SJSA1 (cell line): ENCODE results near the gene FHIT. TPM values are rescaled to one million over a fixed set of nuclear protein-coding genes. Genes with fewer than 3 reads are reported as not detected.

Source experiments
- DNase-seq, 2 experiments: peaks; one replicate each; pipeline ENCODE4 v3.0.0-alpha.2; 2015 to 2020; ENCODE audit warnings: low spot score in 2 of 2, low read depth in 1 of 2
- H3K27ac ChIP-seq: fragments of 250-450 bp; sonication (Bioruptor Pico); 2 replicates; pipeline ENCODE4 v1.5.1; 2020; ENCODE audit warnings: mild to moderate bottlenecking, moderate library complexity
- H3K27me3 ChIP-seq: fragments of 250-450 bp; sonication (Bioruptor Pico); replicated peaks from 2 replicates; pipeline ENCODE4 v1.5.1; 2020; ENCODE audit warnings: mild to moderate bottlenecking, moderate library complexity
- H3K36me3 ChIP-seq: fragments of 250-450 bp; sonication (Bioruptor Pico); 2 replicates; pipeline ENCODE4 v1.5.1; 2020; ENCODE audit warnings: mild to moderate bottlenecking
- H3K4me1 ChIP-seq: fragments of 250-450 bp; sonication (Bioruptor Pico); replicated peaks from 2 replicates; pipeline ENCODE4 v1.6.1; 2021; ENCODE audit warnings: mild to moderate bottlenecking
- H3K4me3 ChIP-seq: fragments of 250-450 bp; sonication (Bioruptor Pico); 2 replicates; pipeline ENCODE4 v1.5.1; 2020; ENCODE audit warnings: mild to moderate bottlenecking
- H3K9me3 ChIP-seq: fragments of 250-450 bp; sonication (Bioruptor Pico); replicated peaks from 2 replicates; pipeline ENCODE4 v1.5.1; 2020; ENCODE audit warnings: mild to moderate bottlenecking
- total RNA-seq: library from RNA; depleted of rRNA; stranded (reverse); fragments of >200 nt; shearing (Covaris generic); gene quantifications from 2 replicates; pipeline ENCODE4 v1.2.3, GENCODE V29; 2014

FHIT gene
- total RNA-seq, 1 experiment from 2014 or later = not detected

DNA sequence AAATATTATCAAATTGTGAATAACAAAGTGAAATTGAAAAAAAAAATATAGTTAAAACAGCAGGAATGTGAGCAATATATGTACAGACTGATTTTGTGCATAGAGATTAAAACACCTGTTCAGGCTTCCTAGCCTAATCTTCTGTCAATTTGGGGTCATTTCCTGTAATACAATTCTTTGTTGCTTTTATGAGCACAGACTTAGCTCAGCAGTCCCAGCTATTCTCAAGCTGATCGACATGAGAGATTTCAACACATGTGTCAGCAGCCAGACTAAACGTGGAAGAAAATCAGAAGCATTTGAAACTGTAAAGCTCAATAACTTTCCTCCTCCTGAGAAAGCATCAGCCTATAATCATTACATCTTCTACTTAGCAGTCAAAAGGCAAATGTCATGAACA lies 1.6 kb upstream of the FHIT start:
- H3K27ac ChIP-seq = no peak overlapping the region
- H3K4me3 ChIP-seq = no peak overlapping the region
- DNase-seq = no peak
- no peaks in the 10 kb centered on the region for H3K4me1 ChIP-seq
- no peaks in the 10 kb centered on the region for H3K36me3 ChIP-seq
- H3K9me3 ChIP-seq = no peaks in the 10 kb centered on the region
- no peaks in the 10 kb centered on the region; the same call in 1 of the 2 replicates for H3K27me3 ChIP-seq

DNA sequence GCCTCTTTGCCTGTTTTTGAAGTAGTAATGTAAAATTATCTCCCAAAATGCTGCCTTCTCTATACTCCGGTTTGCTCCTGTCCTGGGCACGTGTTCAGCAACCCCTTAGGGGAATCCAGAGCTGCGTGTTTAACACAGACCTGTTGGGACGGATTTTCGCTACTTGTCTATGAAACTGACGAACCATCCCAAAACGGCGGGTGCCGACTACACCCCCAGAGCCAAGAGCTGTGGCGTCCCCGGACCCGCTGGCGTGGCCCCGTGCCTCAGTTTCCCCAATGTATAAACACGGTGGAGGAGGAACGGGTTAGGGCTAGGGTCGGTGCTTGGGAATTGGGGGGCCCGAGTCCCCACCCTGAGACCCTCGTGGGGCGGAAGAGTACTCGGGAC lies 473 bp downstream of the FHIT start:
- Histone ChIP-seq H3K9me3 (no peaks in the 10 kb centered on the region), H3K27ac (no peak overlapping the region)
- DNase-seq = no peak

GRCh38 chr3:61248496-61248895 lies 2.8 kb downstream of the FHIT start:
- no peak for DNase-seq
- H3K4me1 ChIP-seq = no peaks in the 10 kb centered on the region
- H3K4me3 ChIP-seq = no peak overlapping the region
- no peaks in the 10 kb centered on the region for H3K36me3 ChIP-seq
- no peaks in the 10 kb centered on the region for H3K9me3 ChIP-seq
- H3K27me3 ChIP-seq = no peaks in the 10 kb centered on the region; the same call in 1 of the 2 replicates
- H3K27ac ChIP-seq = no peak overlapping the region

More for the DNA sequence above, 473 bp downstream of the FHIT start:
- Histone ChIP-seq H3K27me3 (no peaks in the 10 kb centered on the region; the same call in 1 of the 2 replicates), H3K36me3 (no peaks in the 10 kb centered on the region), H3K4me3 (peak overlapping the region; percentile 41), H3K4me1 (no peaks in the 10 kb centered on the region)

- Histone ChIP-seq H3K4me1 (no peaks in the 10 kb centered on the region), H3K27me3 (no peaks in the 10 kb centered on the region; the same call in 1 of the 2 replicates), H3K9me3 (no peaks in the 10 kb centered on the region), H3K27ac (no peak overlapping the region), H3K4me3 (no peak overlapping the region), H3K36me3 (no peaks in the 10 kb centered on the region)
- no peak for DNase-seq
Measured at GRCh38 chr3:61247191-61247590, 4.1 kb downstream of the FHIT start.

DNA sequence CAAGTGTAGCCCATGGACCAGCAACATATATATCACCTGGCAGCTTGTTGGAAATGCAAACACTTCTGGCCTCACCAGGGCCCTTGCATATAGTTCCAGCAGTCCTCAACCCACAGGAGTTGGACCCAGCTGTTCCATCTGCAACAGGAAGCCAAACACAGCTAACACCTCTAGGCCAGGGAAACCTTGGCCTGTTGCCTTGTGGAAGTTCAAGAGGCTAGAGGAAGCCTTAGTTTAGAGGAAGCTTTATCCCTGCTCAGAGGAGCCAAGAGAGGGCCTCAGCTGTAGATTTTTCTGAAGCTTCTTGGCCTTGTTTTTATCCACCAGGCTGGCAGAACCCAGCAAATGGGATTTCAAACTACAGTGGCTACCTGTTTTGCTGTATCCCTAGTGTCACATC lies 11.4 kb downstream of the FHIT start:
- H3K4me3 ChIP-seq = no peak overlapping the region
- no peaks in the 10 kb centered on the region for H3K27me3 ChIP-seq
- no peaks in the 10 kb centered on the region for H3K36me3 ChIP-seq
- no peaks in the 10 kb centered on the region for H3K4me1 ChIP-seq
- no peak overlapping the region for H3K27ac ChIP-seq
- H3K9me3 ChIP-seq = no peaks in the 10 kb centered on the region
- DNase-seq = no peak

- no peak overlapping the region for H3K27ac ChIP-seq
- no peak overlapping the region for H3K4me3 ChIP-seq
- H3K36me3 ChIP-seq = no peaks in the 10 kb centered on the region
- no peaks in the 10 kb centered on the region for H3K9me3 ChIP-seq
- DNase-seq = no peak
- H3K4me1 ChIP-seq = no peaks in the 10 kb centered on the region
- no peaks in the 10 kb centered on the region for H3K27me3 ChIP-seq
Measured at GRCh38 chr3:61237858-61238257, 13.4 kb downstream of the FHIT start.

- Histone ChIP-seq H3K9me3 (no peaks in the 10 kb centered on the region), H3K27me3 (no peaks in the 10 kb centered on the region), H3K27ac (no peak overlapping the region), H3K36me3 (no peaks in the 10 kb centered on the region), H3K4me1 (no peaks in the 10 kb centered on the region), H3K4me3 (no peak overlapping the region)
- DNase-seq = no peak
Measured at GRCh38 chr3:61236556-61236955, 14.7 kb downstream of the FHIT start.

DNA sequence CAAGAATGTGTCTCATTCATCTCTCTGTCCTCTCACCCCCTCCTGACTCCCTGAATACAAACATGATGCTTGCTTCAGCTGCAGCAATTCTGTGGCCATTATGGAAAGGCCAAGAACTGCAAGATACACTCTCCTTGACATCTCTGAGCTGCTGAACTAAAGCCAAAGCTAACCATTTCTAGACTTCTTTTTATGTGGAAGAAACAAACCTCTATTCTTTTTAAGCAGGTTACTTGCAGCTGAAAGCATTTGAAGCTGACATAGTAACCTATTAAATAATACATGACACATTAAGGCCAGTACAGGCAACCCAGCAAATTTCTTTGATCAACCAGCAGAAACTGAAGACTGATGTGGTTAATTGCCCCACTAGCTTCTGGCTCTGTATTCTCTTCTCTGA lies 17.5 kb downstream of the FHIT start:
- DNase-seq = no peak
- no peak overlapping the region for H3K27ac ChIP-seq
- H3K9me3 ChIP-seq = no peaks in the 10 kb centered on the region
- no peaks in the 10 kb centered on the region for H3K4me1 ChIP-seq
- no peaks in the 10 kb centered on the region for H3K36me3 ChIP-seq
- H3K27me3 ChIP-seq = no peaks in the 10 kb centered on the region
- no peak overlapping the region for H3K4me3 ChIP-seq

DNA sequence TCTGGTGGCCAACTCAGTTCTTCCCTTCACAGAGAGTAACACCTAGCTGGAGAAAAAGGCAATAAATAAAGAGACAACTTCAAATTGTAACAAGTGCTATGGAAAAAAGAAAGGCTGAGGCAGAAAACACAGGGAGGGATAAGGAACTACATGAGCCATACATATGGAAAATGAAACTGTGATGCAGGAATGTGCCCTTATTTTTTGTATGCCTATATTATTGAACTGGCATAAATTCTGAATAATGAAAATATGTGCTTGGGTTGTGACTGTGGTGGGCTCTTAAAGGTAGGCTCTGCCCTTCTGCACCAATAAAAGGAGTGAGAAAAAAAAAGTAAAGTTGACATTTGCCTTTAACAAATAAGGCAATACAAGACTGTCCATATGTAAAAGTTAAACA lies 19.6 kb downstream of the FHIT start:
- Histone ChIP-seq H3K4me3 (no peak overlapping the region), H3K27ac (no peak overlapping the region), H3K36me3 (no peaks in the 10 kb centered on the region), H3K4me1 (no peaks in the 10 kb centered on the region), H3K9me3 (no peaks in the 10 kb centered on the region), H3K27me3 (no peaks in the 10 kb centered on the region)
- no peak for DNase-seq

GRCh38 chr3:61227799-61228198 lies 23.5 kb downstream of the FHIT start:
- no peaks in the 10 kb centered on the region for H3K27me3 ChIP-seq
- H3K27ac ChIP-seq = no peak overlapping the region
- H3K9me3 ChIP-seq = no peaks in the 10 kb centered on the region
- no peaks in the 10 kb centered on the region for H3K4me1 ChIP-seq
- no peaks in the 10 kb centered on the region for H3K36me3 ChIP-seq
- no peak overlapping the region for H3K4me3 ChIP-seq
- no peak for DNase-seq

DNA sequence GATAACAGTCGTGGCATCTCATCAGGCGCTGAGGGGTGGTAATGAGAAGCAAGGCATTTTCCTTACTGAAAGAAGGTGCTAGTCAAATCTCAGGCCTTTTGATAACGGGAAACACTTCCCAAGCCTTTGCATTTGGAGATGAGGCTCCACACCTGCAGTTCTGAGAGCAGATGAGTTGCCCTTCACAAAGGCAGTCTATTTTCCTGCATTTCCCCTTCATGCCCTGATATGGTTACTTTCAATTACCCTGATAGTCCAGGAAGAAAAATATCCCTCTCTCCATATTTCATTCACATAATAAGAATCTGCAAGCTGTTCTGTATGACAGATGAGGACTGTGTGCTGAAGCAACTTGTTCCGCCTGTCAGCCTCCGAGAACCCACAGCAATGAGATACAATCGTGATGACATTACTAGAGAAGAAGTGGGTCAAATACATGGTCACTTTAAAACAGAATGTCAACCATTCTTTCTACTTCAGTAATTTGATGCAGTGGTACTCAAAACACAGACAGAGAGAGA lies 25.0 kb downstream of the FHIT start:
- DNase-seq = no peak
- H3K27ac ChIP-seq = no peak overlapping the region
- no peaks in the 10 kb centered on the region for H3K36me3 ChIP-seq
- H3K9me3 ChIP-seq = no peaks in the 10 kb centered on the region
- no peak overlapping the region for H3K4me3 ChIP-seq
- no peaks in the 10 kb centered on the region for H3K27me3 ChIP-seq
- H3K4me1 ChIP-seq = no peaks in the 10 kb centered on the region

GRCh38 chr3:61224823-61225222 lies 26.4 kb downstream of the FHIT start:
- no peak for DNase-seq
- H3K27ac ChIP-seq = no peak overlapping the region
- no peaks in the 10 kb centered on the region for H3K36me3 ChIP-seq
- no peak overlapping the region for H3K4me3 ChIP-seq
- H3K9me3 ChIP-seq = no peaks in the 10 kb centered on the region
- no peaks in the 10 kb centered on the region for H3K27me3 ChIP-seq
- no peaks in the 10 kb centered on the region for H3K4me1 ChIP-seq

DNA sequence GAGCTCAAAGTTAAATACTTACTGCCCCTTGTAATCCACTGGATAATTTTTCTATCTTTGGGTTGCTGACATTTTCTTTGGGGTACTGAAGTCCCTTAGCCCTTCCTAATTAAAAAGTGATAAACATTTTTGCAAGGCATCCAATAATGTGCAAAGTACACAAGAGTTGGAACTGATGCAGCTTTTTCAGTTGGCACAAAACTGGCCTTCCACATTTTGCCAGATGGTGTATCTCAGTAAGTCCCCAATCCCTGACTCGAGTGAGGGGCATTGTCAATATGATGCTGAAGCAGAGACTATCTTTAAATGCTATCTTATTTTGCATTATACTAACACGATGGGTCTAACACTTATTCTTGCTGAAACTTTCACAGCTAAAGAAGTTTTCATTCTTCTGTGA lies 27.8 kb downstream of the FHIT start:
- no peaks in the 10 kb centered on the region for H3K9me3 ChIP-seq
- no peak for DNase-seq
- no peaks in the 10 kb centered on the region for H3K27me3 ChIP-seq
- no peaks in the 10 kb centered on the region for H3K4me1 ChIP-seq
- H3K27ac ChIP-seq = no peak overlapping the region
- no peaks in the 10 kb centered on the region for H3K36me3 ChIP-seq
- H3K4me3 ChIP-seq = no peak overlapping the region

DNA sequence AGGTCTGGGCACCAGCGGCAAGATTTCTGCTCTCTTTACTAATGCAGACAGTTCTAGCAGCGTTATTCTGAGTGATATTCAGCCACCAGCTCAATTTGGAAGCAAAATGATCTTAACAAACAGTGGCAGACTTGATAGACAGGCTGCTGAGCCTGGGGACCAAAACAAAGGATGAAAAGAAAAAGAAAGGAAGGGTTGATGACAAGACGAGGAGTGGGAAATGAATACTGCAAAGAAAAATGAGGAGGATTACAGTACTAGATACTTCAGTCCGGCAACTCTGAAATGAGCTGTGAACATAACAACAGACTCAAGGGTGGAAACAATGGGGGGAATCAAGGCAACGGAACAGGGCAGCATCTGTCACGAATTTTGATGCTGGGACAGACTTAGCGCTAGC lies 28.8 kb downstream of the FHIT start:
- H3K4me1 ChIP-seq = no peaks in the 10 kb centered on the region
- H3K36me3 ChIP-seq = no peaks in the 10 kb centered on the region
- no peaks in the 10 kb centered on the region for H3K27me3 ChIP-seq
- no peaks in the 10 kb centered on the region for H3K9me3 ChIP-seq
- no peak overlapping the region for H3K4me3 ChIP-seq
- no peak overlapping the region for H3K27ac ChIP-seq
- DNase-seq = no peak

- H3K36me3 ChIP-seq = no peaks in the 10 kb centered on the region
Measured at GRCh38 chr3:61221759-61222362, 29.4 kb downstream of the FHIT start.

More at GRCh38 chr3:61221759-61222362, 29.4 kb downstream of the FHIT start:
- no peak for DNase-seq
- H3K27ac ChIP-seq = no peak overlapping the region
- H3K4me1 ChIP-seq = no peaks in the 10 kb centered on the region
- no peaks in the 10 kb centered on the region for H3K9me3 ChIP-seq
- no peaks in the 10 kb centered on the region for H3K27me3 ChIP-seq
- H3K4me3 ChIP-seq = no peak overlapping the region
